Ishikawa (cell line): ENCODE data around the gene BFSP2.

ENCODE experiments used
- CEBPB ChIP-seq: IDR thresholded peaks from 2 replicates; pipeline ENCODE4 v1.6.1; 2012
- CREB1 ChIP-seq: IDR thresholded peaks from 2 replicates; pipeline ENCODE4 v1.6.1; 2012; ENCODE audit warnings: low read depth
- EP300 ChIP-seq: IDR thresholded peaks from 2 replicates; pipeline ENCODE4 v1.6.1; 2012; ENCODE audit warnings: borderline replicate concordance
- MAX ChIP-seq: IDR thresholded peaks from 2 replicates; pipeline ENCODE4 v1.6.1; 2012
- RAD21 ChIP-seq: IDR thresholded peaks from 2 replicates; pipeline ENCODE4 v1.6.1; 2012; ENCODE audit warnings: low read depth
- REST ChIP-seq: IDR thresholded peaks from 2 replicates; pipeline ENCODE4 v1.6.1; 2012; ENCODE audit warnings: low read depth, mild to moderate bottlenecking
- TAF1 ChIP-seq: IDR thresholded peaks from 2 replicates; pipeline ENCODE4 v1.6.1; 2012; ENCODE audit warnings: low read depth, mild to moderate bottlenecking
- TCF12 ChIP-seq: IDR thresholded peaks from 2 replicates; pipeline ENCODE4 v1.6.1; 2012; ENCODE audit warnings: low read depth
- USF1 ChIP-seq: IDR thresholded peaks from 2 replicates; pipeline ENCODE4 v1.6.1; 2012
- YY1 ChIP-seq: IDR thresholded peaks from 2 replicates; pipeline ENCODE4 v1.6.1; 2012; ENCODE audit warnings: low read depth

GRCh38 chr3:133413161-133414020, 13.5 kb downstream of the BFSP2 start:
- TF ChIP-seq USF1 (no peak), MAX (no peak), RAD21 (no peak), CREB1 (no peak), TAF1 (no peak), YY1 (no peak), EP300 (no peak), CEBPB (no peak), TCF12 (no peak), REST (no peak)
